Measurements from ENCODE around the gene HAPSTR1.
A peak's percentile ranks its signal among the peaks of the same experiment; 100 is the strongest.

The HAPSTR1 gene

GRCh38 chr16:9138731-9139501 is 47.5 kb downstream of the HAPSTR1 start:
- Mint-ChIP-seq H3K4me3 (peak overlapping the region; percentile 1), H3K27ac (no peak overlapping the region), H3K9me3 (no peaks in the 10 kb centered on the region), H3K27me3 (peaks cover 2% of the 10 kb centered on the region), H3K4me1 (peaks cover 22% of the 10 kb centered on the region), H3K36me3 (peaks cover 4% of the 10 kb centered on the region)

- H3K27ac Mint-ChIP-seq, result no peak overlapping the region
- H3K36me3 Mint-ChIP-seq, result peaks cover 2% of the 10 kb centered on the region
- H3K27me3 Mint-ChIP-seq, result peaks cover 2% of the 10 kb centered on the region
- no peak overlapping the region for H3K4me3 Mint-ChIP-seq
- H3K9me3 Mint-ChIP-seq, result no peaks in the 10 kb centered on the region
- H3K4me1 Mint-ChIP-seq, result peaks cover 16% of the 10 kb centered on the region
Observed at GRCh38 chr16:9139965-9140364, 48.5 kb downstream of the HAPSTR1 start.
